Measurements from ENCODE around the gene PRKCI. TPM values are rescaled to one million over a fixed set of nuclear protein-coding genes. Genes with fewer than 3 reads are reported as not detected.
"Not testable (repeated sequence)": the region's sequence is repeated elsewhere in the genome, so short reads cannot be mapped to it uniquely, and the experiment has no call there.

Gene PRKCI
- total RNA-seq, 1 donor from 2014 or later: 10.1 TPM

- ATAC-seq: peak; percentile 56
- DNase-seq (ENCODE audit: low spot score): no peak
These were observed 670 bp downstream of the PRKCI start for GRCh38 chr3:170222647-170223541.

GRCh38 chr3:170225166-170225565 is 2.9 kb downstream of the PRKCI start:
- no peak for ATAC-seq
- no peak for DNase-seq (ENCODE audit: low spot score)

DNA sequence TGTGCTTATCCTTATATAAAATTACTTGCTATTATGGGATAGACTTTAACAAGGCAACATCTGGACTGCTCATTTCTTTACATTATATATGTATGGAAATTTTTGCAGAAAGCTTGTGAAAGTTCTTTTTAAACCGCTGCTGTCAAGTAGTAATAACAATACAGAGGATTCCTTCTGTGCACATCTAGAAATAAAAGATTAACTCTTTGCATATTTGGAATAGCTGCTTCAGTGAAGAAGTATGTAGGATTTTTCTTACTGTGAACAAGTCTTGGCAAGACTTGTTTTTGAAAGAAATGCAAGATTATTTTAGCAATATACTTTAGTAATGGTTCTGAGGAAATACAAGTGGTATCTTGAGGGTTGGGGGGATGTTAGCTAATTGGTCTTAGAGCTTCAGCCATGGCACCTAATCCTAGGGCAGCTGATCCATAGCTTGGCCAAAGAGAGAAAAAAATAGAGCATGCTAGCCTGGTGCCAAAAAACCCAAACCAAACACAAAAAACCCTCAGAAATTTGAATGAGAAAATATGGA is 4.3 kb downstream of the PRKCI start:
- no peak for DNase-seq (ENCODE audit: low spot score)
- no peak for ATAC-seq

DNA sequence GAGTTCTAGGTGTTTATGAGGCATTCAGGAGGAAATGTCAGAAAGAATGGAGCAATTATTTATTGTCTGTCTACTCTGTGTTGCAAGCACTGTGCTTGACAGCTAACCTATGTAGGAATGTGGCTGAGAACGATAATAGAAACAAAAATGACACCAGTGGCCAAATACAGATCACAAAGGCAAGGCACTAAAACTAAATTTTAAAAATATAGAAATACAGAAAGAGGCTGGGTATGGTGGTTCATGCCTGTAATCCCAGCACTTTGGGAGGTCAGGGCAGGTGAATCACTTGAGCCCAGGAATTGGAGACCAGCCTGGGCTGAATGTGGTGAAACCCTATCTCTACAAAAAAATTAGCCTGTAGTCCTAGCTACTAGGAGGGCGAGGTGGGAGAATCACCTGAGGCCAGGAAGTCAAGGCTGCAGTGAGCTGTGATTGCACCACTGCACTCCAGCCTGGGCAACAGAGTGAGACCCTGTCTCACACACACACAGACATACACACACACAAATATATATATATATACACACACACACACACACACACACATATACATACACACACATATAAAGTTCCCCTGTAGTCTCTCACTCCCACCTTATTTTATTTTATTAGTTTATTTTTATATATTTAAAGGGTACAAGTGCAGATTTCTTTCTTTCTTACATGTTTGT is 6.0 kb downstream of the PRKCI start:
- ATAC-seq: peak; percentile 35

DNA sequence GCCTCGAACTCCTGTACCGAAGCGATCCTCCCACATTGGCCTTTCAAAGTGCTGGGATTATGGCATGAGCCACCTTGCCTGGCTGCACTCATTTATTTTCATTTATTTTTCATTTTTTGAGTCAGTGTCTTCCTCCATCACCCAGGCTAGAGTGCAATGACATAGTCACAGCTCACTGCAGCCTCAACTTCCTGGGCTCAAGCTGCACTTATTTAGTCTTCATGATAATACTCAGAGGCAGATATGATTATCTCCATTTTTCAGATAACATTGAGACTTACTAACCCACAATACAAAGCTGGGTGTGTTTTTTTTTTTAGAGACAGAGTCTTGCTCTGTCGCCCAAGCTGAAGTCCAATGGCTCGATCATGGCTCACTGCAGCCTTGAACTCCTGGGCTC is 10.0 kb downstream of the PRKCI start:
- DNase-seq (ENCODE audit: low spot score) (no peak), ATAC-seq (no peak)

More for the DNA sequence above, 6.0 kb downstream of the PRKCI start:
- no peak for DNase-seq (ENCODE audit: low spot score)

DNA sequence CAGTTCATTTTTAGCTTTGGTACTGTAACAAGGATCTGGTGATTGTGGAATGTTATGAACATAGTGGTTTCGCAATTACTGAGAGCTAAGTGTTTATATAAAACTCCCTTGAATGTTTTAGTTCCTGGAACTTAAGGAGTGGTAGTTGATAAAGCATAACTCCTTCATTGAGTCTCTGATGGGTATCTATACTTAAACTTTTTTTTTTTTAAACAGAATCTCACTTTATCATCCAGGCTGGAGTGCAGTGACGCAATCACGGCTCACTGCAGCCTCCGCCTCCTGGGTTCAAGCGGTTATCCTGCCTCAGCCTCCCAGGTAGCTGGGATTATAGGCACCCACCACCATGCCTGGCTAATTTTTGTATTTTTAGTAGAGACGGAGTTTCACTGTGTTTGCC is 11.3 kb downstream of the PRKCI start:
- ATAC-seq: no peak
- DNase-seq (ENCODE audit: low spot score): no peak

GRCh38 chr3:170240142-170240541 is 17.9 kb downstream of the PRKCI start:
- DNase-seq (ENCODE audit: low spot score): no peak
- no peak for ATAC-seq

GRCh38 chr3:170240671-170241070 is 18.4 kb downstream of the PRKCI start:
- no peak for ATAC-seq
- no peak for DNase-seq (ENCODE audit: low spot score)

DNA sequence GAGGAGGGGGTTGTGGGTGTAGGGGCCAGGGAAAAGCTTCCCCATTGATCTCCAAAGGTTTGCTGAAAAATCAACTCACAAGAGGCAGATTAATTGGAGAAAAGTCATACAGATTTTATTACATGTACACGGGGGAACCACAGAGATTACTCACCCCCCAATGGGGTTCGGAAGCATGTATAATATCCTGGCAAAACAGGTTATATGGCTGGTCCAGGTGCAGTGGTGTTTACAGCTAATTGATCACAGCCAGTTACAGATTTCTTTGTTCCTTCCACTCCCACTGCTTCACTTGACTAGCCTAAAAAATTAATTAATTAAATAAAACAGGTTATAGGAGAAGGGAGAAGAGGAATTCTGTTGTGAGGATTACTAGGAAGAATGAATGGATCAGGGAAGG is 22.4 kb downstream of the PRKCI start:
- ATAC-seq: no peak
- DNase-seq (ENCODE audit: low spot score): no peak

DNA sequence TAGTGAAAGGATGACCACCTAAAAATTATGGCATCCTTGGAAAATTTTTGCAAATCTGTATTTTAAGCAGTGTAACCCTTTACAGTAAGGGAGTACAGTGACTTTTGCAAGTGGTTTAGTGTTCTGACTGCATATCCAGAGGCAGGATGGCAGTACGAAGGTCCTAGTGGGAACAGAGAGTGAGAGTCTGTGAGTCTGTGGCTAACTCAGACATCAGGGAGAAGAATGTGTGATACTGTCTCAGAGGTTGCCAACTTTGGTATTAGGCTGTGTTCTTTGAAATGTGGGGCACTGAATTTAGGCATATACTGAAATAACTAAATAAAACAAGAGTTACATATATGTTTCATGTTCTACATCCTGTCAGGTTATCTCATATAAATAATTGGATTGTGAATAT is 25.7 kb downstream of the PRKCI start:
- DNase-seq (ENCODE audit: low spot score): no peak
- no peak for ATAC-seq

- DNase-seq (ENCODE audit: low spot score) (no peak), ATAC-seq (no peak)
These were observed 34.4 kb downstream of the PRKCI start for GRCh38 chr3:170256597-170256996.

DNA sequence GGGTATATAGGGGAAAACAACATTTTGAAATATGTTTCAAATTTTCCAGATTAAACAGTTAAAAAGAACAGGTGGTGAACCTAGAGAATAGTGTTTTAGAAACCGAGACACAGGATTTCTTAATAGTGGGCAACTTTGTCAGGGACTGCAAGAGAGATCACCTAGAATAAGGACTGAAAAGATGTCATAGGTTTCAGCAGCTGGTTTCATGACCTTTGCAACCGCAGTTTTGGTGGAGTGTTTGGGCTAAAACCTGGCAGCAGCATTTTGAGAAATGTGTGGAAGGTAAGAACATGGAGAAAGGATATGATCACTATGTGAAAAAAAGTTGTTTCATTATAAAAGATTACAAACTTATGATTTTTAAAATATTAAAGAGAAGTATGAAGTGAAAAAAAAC is 34.9 kb downstream of the PRKCI start:
- DNase-seq (ENCODE audit: low spot score): no peak
- no peak for ATAC-seq

DNA sequence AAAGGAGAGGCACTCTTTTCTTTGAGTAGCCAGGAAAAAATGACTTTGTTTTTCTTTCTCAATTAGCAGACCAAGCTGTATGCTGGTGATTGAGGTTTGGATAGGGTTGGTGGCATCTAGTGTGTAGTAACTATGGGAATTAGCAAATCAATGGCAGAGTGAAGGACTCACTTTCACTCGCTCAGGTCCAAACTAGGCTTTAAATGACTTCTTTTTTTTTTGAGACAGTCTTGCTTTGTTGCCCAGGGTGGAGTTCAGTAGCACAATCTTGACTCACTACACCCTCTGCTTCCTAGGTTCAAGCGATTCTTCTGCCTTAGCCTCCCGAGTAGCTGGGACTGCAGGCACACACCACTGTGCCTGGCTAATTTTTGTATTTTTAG is 35.9 kb downstream of the PRKCI start:
- ATAC-seq (no peak), DNase-seq (ENCODE audit: low spot score) (no peak)

GRCh38 chr3:170259907-170260306 is 37.7 kb downstream of the PRKCI start:
- DNase-seq (ENCODE audit: low spot score): no peak
- no peak for ATAC-seq

DNA sequence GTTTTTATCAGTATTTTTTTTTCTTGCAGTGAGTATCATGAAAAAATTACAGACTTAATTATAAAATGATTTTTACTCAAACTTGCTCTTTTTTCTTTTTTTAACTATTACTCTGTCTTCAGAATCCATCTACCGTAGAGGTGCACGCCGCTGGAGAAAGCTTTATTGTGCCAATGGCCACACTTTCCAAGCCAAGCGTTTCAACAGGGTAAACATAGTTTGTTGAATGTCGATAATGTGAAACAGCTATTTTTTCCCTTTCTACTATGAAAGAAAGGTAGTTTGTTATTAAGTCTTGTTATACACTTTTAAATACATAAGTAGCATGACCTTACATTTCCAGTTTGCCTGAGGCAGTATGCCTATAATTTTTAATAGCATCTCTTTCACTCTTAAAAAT is 45.6 kb downstream of the PRKCI start:
- ATAC-seq: peak; percentile 79
- DNase-seq (ENCODE audit: low spot score): no peak

DNA sequence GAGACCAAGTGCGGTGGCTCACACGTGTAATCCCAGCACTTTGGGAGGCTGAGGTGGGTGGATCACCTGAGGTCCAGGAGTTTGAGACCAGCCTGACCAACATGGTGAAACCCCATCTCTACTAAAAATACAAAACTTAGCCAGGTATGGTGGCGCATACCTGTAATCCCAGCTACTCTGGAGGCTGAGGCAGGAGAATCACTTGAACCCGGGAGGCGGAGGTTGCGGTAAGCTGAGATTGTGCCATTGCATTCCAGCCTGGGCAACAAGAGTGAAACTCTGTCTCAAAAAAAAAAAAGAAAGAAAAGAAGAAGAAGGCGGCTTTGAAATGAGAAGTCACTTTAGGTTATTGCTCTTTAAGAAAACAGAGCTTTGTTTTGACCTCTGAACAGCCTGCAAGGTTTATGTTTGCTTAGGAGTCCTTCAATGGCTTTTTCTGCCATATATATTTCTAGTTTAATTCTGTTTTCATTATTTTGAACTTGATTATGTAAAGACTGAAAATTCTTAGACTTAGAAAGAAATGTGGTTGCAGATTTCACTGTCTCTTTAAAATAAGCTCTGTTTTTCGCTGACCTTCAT is 47.5 kb downstream of the PRKCI start:
- ATAC-seq: peak; percentile 42
- not testable (repeated sequence) for DNase-seq (ENCODE audit: low spot score)

DNA sequence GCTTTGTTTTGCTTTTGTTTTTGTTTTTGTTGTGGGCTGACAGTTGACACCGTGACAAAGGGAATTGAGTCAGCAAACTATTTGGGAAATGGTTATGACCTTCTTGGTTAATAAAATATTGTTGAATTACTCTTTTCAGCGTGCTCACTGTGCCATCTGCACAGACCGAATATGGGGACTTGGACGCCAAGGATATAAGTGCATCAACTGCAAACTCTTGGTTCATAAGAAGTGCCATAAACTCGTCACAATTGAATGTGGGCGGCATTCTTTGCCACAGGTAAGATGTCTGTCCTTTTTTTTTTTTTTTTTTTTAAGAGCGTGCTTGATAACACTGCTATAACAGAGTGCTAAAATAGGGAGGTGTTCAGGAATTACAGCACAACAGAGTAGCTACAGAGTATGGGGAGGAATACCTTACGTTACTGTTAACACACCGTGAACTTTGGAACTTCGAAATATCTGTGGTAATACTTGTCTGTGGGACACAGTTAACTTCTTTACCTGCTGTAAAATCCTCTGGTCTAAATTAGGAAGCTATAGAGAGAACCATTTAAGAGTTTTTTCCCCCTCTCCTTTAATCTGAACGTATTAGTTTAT is 48.2 kb downstream of the PRKCI start:
- peak; percentile 90 for ATAC-seq
- no peak for DNase-seq (ENCODE audit: low spot score)

- ATAC-seq (no peak), DNase-seq (ENCODE audit: low spot score) (no peak)
These were observed 52.4 kb downstream of the PRKCI start for GRCh38 chr3:170274641-170275040.

- no peak for ATAC-seq
These were observed 53.6 kb downstream of the PRKCI start for GRCh38 chr3:170275832-170276231.

DNA sequence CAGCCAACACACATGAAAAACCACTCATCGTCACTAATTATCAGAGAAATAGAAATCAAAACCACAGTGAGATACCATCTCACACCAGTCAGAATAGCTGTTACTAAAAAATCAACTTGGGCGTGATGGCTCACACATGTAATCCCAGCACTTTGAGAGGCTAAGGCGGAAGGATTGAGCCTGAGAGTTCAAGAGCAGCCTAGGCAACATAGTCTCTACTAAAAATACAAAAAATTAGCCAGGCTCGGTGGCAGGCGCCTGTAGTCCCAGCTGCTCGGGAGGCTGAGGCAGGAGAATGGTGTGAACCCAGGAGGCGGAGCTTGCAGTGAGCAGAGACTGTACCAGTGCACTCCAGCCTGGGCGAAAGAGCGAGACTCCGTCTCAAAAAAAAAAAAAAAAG is 55.1 kb downstream of the PRKCI start:
- not testable (repeated sequence) for DNase-seq (ENCODE audit: low spot score); ATAC-seq

More at GRCh38 chr3:170275832-170276231, 53.6 kb downstream of the PRKCI start:
- no peak for DNase-seq (ENCODE audit: low spot score)

Measured in left lobe of liver (tissue), 2 donors.